SU-DHL-6 (cell line): Measurements from ENCODE around the gene ZNF668.

Source experiments
- CTCF ChIP-seq: fragments of 200-600 bp; sonication (generic); IDR thresholded peaks from one replicate; pipeline ENCODE4 v1.5.1; 2017; ENCODE audit warnings: antibody characterized with exemption, mild to moderate bottlenecking, low read length, moderate library complexity; ENCODE audit not compliant: insufficient read depth, poor library complexity, severe bottlenecking
- EZH2phosphoT487 ChIP-seq: fragments of 200-600 bp; sonication (generic), shearing (Covaris generic); conservative IDR thresholded peaks from 2 replicates; pipeline ENCODE4 v1.6.1; 2018; ENCODE audit warnings: mild to moderate bottlenecking, antibody characterized with exemption, low read length, moderate library complexity, mixed read lengths

- TF ChIP-seq EZH2phosphoT487 (no peak), CTCF (no peak)
Measured at GRCh38 chr16:31106509-31107464, 32.7 kb upstream of the ZNF668 start.
